Gastroesophageal sphincter (tissue), 3 donors: Measurements from ENCODE around the gene TAC3.

Experiments
- POLR2A ChIP-seq, 2 donors: fragments of 450-650 bp; IDR thresholded peaks; one replicate each; pipeline ENCODE4 v1.6.1; 2017; ENCODE audit warnings: antibody characterized with exemption in 2 of 2, mild to moderate bottlenecking in 2 of 2, moderate library complexity in 1 of 2
- TF ChIP-seq, protein P1 (sequence below), 4 experiments: fragments of 200-600 bp in 2 of 4; fragments of 450-650 bp in 2 of 4; sonication (generic) in 1 of 4; IDR thresholded peaks; one replicate each; pipeline ENCODE4 v1.5.1; 2017 to 2019; ENCODE audit warnings: antibody characterized with exemption in 4 of 4, mild to moderate bottlenecking in 2 of 4, moderate library complexity in 2 of 4

DNA sequence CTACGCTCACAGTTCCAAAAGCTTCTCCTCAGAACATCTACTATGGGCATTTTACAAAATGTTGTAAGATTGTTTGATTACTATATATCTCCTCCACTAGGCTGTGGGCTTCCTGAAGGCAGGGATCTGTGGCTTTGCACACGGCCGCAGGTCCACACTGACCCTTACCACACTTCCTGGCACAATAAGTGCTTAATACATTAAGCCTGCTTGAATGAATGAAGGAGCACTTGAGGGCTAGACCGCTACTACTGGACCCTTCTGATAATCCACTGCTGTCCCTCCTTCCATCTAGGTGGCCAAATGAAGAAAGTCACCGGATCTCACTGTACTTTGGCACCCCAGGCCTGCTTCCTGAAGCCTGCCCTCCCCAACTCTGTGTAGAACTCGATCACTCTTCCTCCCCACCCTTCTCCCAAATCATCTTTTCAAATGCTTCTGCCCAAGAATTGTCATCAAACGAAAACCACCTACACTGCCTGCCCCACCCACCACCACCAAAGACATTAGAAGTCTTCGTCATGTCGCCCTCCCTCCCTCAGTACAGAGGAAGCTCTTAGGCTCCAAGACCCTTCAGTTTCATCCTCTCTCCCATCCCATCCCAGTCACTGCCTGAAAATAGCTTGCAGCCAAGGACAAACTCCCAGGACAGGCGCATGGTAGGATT, 9.4 kb downstream of the TAC3 start:
- no peak for TF ChIP-seq POLR2A (IDR thresholded peaks at IDR 0.05)
- TF ChIP-seq, protein P1, sequence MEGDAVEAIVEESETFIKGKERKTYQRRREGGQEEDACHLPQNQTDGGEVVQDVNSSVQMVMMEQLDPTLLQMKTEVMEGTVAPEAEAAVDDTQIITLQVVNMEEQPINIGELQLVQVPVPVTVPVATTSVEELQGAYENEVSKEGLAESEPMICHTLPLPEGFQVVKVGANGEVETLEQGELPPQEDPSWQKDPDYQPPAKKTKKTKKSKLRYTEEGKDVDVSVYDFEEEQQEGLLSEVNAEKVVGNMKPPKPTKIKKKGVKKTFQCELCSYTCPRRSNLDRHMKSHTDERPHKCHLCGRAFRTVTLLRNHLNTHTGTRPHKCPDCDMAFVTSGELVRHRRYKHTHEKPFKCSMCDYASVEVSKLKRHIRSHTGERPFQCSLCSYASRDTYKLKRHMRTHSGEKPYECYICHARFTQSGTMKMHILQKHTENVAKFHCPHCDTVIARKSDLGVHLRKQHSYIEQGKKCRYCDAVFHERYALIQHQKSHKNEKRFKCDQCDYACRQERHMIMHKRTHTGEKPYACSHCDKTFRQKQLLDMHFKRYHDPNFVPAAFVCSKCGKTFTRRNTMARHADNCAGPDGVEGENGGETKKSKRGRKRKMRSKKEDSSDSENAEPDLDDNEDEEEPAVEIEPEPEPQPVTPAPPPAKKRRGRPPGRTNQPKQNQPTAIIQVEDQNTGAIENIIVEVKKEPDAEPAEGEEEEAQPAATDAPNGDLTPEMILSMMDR (IDR thresholded peaks at IDR 0.05) = no peak
